H9 (cell line): ENCODE data around the gene MED27. TPM values are rescaled to one million over a fixed set of nuclear protein-coding genes. Genes with fewer than 3 reads are reported as not detected.

Experiments used
- DNase-seq: peaks from one replicate; pipeline ENCODE4 v3.0.0-alpha.2; 2017
- H2AFZ ChIP-seq: one replicate; pipeline ENCODE4 v1.6.1; 2013; ENCODE audit warnings: mild to moderate bottlenecking, low read length, control low read depth, moderate library complexity
- H2AK5ac ChIP-seq: 2 replicates; pipeline ENCODE4 v1.6.1; 2013; ENCODE audit warnings: low read length, control low read depth, mixed read lengths; ENCODE audit not compliant: insufficient read length
- H2BK120ac ChIP-seq: one replicate; pipeline ENCODE4 v1.6.1; 2013; ENCODE audit warnings: low read depth, mild to moderate bottlenecking, low read length, control low read depth, inconsistent platforms; ENCODE audit not compliant: poor library complexity, severe bottlenecking
- H2BK12ac ChIP-seq: 2 replicates; pipeline ENCODE4 v1.6.1; 2013; ENCODE audit warnings: low read length, control low read depth, mixed read lengths, low read depth; ENCODE audit not compliant: insufficient read length
- H2BK15ac ChIP-seq: 2 replicates; pipeline ENCODE4 v1.6.1; 2013; ENCODE audit warnings: low read depth, low read length, control low read depth
- H2BK20ac ChIP-seq: one replicate; pipeline ENCODE4 v1.6.1; 2013; ENCODE audit warnings: low read depth, mild to moderate bottlenecking, low read length, control low read depth, inconsistent platforms; ENCODE audit not compliant: poor library complexity, severe bottlenecking
- H2BK5ac ChIP-seq: 2 replicates; pipeline ENCODE4 v1.6.1; 2013; ENCODE audit warnings: low read length, control low read depth, mixed read lengths; ENCODE audit not compliant: insufficient read length
- H3K14ac ChIP-seq: 2 replicates; pipeline ENCODE4 v1.6.1; 2013; ENCODE audit warnings: low read length, control low read depth; ENCODE audit not compliant: insufficient read depth
- H3K18ac ChIP-seq: 2 replicates; pipeline ENCODE4 v1.6.1; 2013; ENCODE audit warnings: low read depth, mild to moderate bottlenecking, mixed read lengths, low read length, control low read depth; ENCODE audit not compliant: insufficient read length
- H3K23ac ChIP-seq: 2 replicates; pipeline ENCODE4 v1.6.1; 2013; ENCODE audit warnings: low read length, control low read depth, mixed read lengths, low read depth; ENCODE audit not compliant: insufficient read length
- H3K23me2 ChIP-seq: 2 replicates; pipeline ENCODE4 v1.6.1; 2013; ENCODE audit warnings: low read depth, mild to moderate bottlenecking, mixed read lengths, low read length, control low read depth; ENCODE audit not compliant: insufficient read length, poor library complexity, severe bottlenecking
- H3K27ac ChIP-seq: 2 replicates; pipeline ENCODE4 v1.5.1; 2013; ENCODE audit warnings: low read length, control low read depth, mixed read lengths, low read depth; ENCODE audit not compliant: insufficient read length
- H3K27me3 ChIP-seq: 2 replicates; pipeline ENCODE4 v1.6.1; 2013; ENCODE audit warnings: low read length, control low read depth, inconsistent platforms; ENCODE audit not compliant: insufficient read depth
- H3K4ac ChIP-seq: 2 replicates; pipeline ENCODE4 v1.6.1; 2013; ENCODE audit warnings: low read depth, mild to moderate bottlenecking, control low read depth, inconsistent platforms, low read length, moderate library complexity
- H3K4me1 ChIP-seq: 2 replicates; pipeline ENCODE4 v1.6.1; 2013; ENCODE audit warnings: low read length, control low read depth, inconsistent platforms; ENCODE audit not compliant: insufficient read depth
- H3K4me2 ChIP-seq: 2 replicates; pipeline ENCODE4 v1.6.1; 2013; ENCODE audit warnings: low read length, control low read depth, mixed read lengths; ENCODE audit not compliant: insufficient read length, insufficient read depth
- H3K56ac ChIP-seq: 2 replicates; pipeline ENCODE4 v1.6.1; 2013; ENCODE audit warnings: low read depth, mild to moderate bottlenecking, mixed read lengths, low read length, control low read depth; ENCODE audit not compliant: insufficient read length
- H3K79me1 ChIP-seq: 2 replicates; pipeline ENCODE4 v1.6.1; 2013; ENCODE audit warnings: low read depth, mild to moderate bottlenecking, moderate library complexity, low read length, control low read depth, inconsistent platforms; ENCODE audit not compliant: insufficient read depth, poor library complexity, severe bottlenecking
- H3K79me2 ChIP-seq: 2 replicates; pipeline ENCODE4 v1.6.1; 2013; ENCODE audit warnings: low read length, control low read depth, inconsistent platforms; ENCODE audit not compliant: insufficient read depth
- H3K9ac ChIP-seq: 2 replicates; pipeline ENCODE4 v1.6.1; 2013; ENCODE audit warnings: low read length, control low read depth, mixed read lengths; ENCODE audit not compliant: insufficient read length; ENCODE audit errors: extremely low read depth
- H3K9me3 ChIP-seq: one replicate; pipeline ENCODE4 v1.6.1; 2013; ENCODE audit warnings: low read depth, low read length, inconsistent platforms; ENCODE audit not compliant: control insufficient read depth
- H3T11ph ChIP-seq: one replicate; pipeline ENCODE4 v1.6.1; 2013; ENCODE audit warnings: mild to moderate bottlenecking, low read length, control low read depth, inconsistent platforms
- H4K20me1 ChIP-seq: one replicate; pipeline ENCODE4 v1.6.1; 2013; ENCODE audit not compliant: control insufficient read depth, insufficient read length, insufficient read depth
- H4K5ac ChIP-seq: 2 replicates; pipeline ENCODE4 v1.6.1; 2013; ENCODE audit warnings: low read depth, mild to moderate bottlenecking, mixed read lengths, low read length, control low read depth; ENCODE audit not compliant: insufficient read length
- H4K8ac ChIP-seq: replicated peaks from 2 replicates; pipeline ENCODE4 v1.6.1; 2013; ENCODE audit warnings: low read length, control low read depth, mixed read lengths, low read depth; ENCODE audit not compliant: insufficient read length
- H4K91ac ChIP-seq: 2 replicates; pipeline ENCODE4 v1.6.1; 2013; ENCODE audit warnings: low read depth, mild to moderate bottlenecking, moderate library complexity, mixed read lengths, low read length, control low read depth; ENCODE audit not compliant: insufficient read length
- H3K27ac Mint-ChIP-seq, 3 experiments: 2 replicates in 2 of 3; 3 replicates in 1 of 3; pipeline ENCODE4 v1.8.0; 2020 to 2021; ENCODE audit warnings: mixed read lengths in 3 of 3, mild to moderate bottlenecking in 1 of 3, moderate library complexity in 1 of 3
- H3K27me3 Mint-ChIP-seq: 2 replicates; pipeline ENCODE4 v1.8.0; 2021; ENCODE audit warnings: low read depth, mild to moderate bottlenecking, moderate library complexity, mixed read lengths
- H3K36me3 Mint-ChIP-seq, 3 experiments: 2 replicates in 2 of 3; 3 replicates in 1 of 3; pipeline ENCODE4 v1.8.0; 2020 to 2021; ENCODE audit warnings: low read depth in 3 of 3, mixed read lengths in 3 of 3; ENCODE audit not compliant: insufficient read depth in 1 of 3
- H3K4me1 Mint-ChIP-seq, 2 experiments: 2 replicates each; pipeline ENCODE4 v1.8.0; 2020; ENCODE audit warnings: mixed read lengths in 2 of 2
- H3K4me3 Mint-ChIP-seq, 2 experiments: 2 replicates in 1 of 2; 3 replicates in 1 of 2; pipeline ENCODE4 v1.8.0; 2020 to 2021; ENCODE audit warnings: mild to moderate bottlenecking in 2 of 2, mixed read lengths in 2 of 2, moderate library complexity in 1 of 2
- H3K9me3 Mint-ChIP-seq, 2 experiments: 2 replicates in 1 of 2; 3 replicates in 1 of 2; pipeline ENCODE4 v1.8.0; 2020; ENCODE audit warnings: mild to moderate bottlenecking in 2 of 2, mixed read lengths in 2 of 2, moderate library complexity in 1 of 2
- WGBS: extraction: QIAGEN DNeasy Blood & Tissue Kit; methylation state at CpG from one replicate; pipeline ENCODE4 v1.1.7; 2013; ENCODE audit warnings: missing lambda C conversion rate, low lambda C conversion rate, mixed read lengths; ENCODE audit not compliant: insufficient read length; ENCODE audit errors: extremely low coverage; 5-methylcytosine and 5-hydroxymethylcytosine counted together
- total RNA-seq: library from RNA; stranded (reverse); gene quantifications from 2 replicates; pipeline ENCODE4 v1.2.1, GENCODE V29; 2021
- TF ChIP-seq, protein P1 (sequence below): fragments of 200-600 bp; sonication (generic); conservative IDR thresholded peaks from 3 replicates; pipeline ENCODE4 v1.8.0; 2021; ENCODE audit warnings: antibody characterized with exemption, mild to moderate bottlenecking

The MED27 gene
- total RNA-seq, 1 experiment from 2014 or later, result 33.5 TPM

GRCh38 chr9:131840220-131840619 is 239.4 kb downstream of the MED27 start:
- H3K79me2 ChIP-seq, result no peaks in the 10 kb centered on the region
- no peak overlapping the region for H3K4me2 ChIP-seq
- H3K27me3 ChIP-seq, result no peaks in the 10 kb centered on the region
- H3K14ac ChIP-seq, result no peak overlapping the region
- no peak overlapping the region for H3T11ph ChIP-seq
- H3K56ac ChIP-seq, result no peak overlapping the region
- no peak overlapping the region for H2BK20ac ChIP-seq
- DNase-seq, result no peak
- no peak overlapping the region for H4K91ac ChIP-seq
- H3K4me1 Mint-ChIP-seq, result peaks cover 0 to 29% of the 10 kb centered on the region in 2 experiments; a peak in 3 of 4 replicates
- H2AK5ac ChIP-seq, result no peak overlapping the region
- no peaks in the 10 kb centered on the region for H3K9me3 ChIP-seq
- no peak overlapping the region for H2BK5ac ChIP-seq
- H3K18ac ChIP-seq, result no peak overlapping the region
- no peak overlapping the region for H4K8ac ChIP-seq
- peak overlapping the region in 1 of 3 experiments; percentile 89; a peak in 1 of 7 replicates for H3K27ac Mint-ChIP-seq
- no peak overlapping the region for H3K4me3 Mint-ChIP-seq
- no peak overlapping the region for H2BK120ac ChIP-seq
- no peak overlapping the region for H3K27ac ChIP-seq
- no peak overlapping the region for H4K5ac ChIP-seq
- no CpG with 5 or more reads among the region's 8 CpGs for WGBS
- no peak overlapping the region for H3K23ac ChIP-seq
- H2AFZ ChIP-seq, result no peak overlapping the region
- no peak overlapping the region for H3K9ac ChIP-seq
- no peak overlapping the region for H3K4ac ChIP-seq
- H3K9me3 Mint-ChIP-seq, result no peaks in the 10 kb centered on the region; a peak in 1 of 5 replicates
- no peaks in the 10 kb centered on the region for H3K4me1 ChIP-seq
- H3K79me1 ChIP-seq, result no peaks in the 10 kb centered on the region
- no peak overlapping the region for H2BK12ac ChIP-seq
- no peaks in the 10 kb centered on the region for H3K23me2 ChIP-seq
- TF ChIP-seq, protein P1, sequence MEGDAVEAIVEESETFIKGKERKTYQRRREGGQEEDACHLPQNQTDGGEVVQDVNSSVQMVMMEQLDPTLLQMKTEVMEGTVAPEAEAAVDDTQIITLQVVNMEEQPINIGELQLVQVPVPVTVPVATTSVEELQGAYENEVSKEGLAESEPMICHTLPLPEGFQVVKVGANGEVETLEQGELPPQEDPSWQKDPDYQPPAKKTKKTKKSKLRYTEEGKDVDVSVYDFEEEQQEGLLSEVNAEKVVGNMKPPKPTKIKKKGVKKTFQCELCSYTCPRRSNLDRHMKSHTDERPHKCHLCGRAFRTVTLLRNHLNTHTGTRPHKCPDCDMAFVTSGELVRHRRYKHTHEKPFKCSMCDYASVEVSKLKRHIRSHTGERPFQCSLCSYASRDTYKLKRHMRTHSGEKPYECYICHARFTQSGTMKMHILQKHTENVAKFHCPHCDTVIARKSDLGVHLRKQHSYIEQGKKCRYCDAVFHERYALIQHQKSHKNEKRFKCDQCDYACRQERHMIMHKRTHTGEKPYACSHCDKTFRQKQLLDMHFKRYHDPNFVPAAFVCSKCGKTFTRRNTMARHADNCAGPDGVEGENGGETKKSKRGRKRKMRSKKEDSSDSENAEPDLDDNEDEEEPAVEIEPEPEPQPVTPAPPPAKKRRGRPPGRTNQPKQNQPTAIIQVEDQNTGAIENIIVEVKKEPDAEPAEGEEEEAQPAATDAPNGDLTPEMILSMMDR, result no peak
- H3K36me3 Mint-ChIP-seq, result no peaks in the 10 kb centered on the region; a peak in 1 of 7 replicates
- no peaks in the 10 kb centered on the region for H4K20me1 ChIP-seq
- no peaks in the 10 kb centered on the region for H3K27me3 Mint-ChIP-seq
- H2BK15ac ChIP-seq, result no peak overlapping the region
